ENCODE results near the gene UFSP1. TPM values are rescaled to one million over a fixed set of nuclear protein-coding genes. Genes with fewer than 3 reads are reported as not detected.

UFSP1 gene
- total RNA-seq, 2 donors from 2014 or later = 6.2 to 7.9 TPM

DNA sequence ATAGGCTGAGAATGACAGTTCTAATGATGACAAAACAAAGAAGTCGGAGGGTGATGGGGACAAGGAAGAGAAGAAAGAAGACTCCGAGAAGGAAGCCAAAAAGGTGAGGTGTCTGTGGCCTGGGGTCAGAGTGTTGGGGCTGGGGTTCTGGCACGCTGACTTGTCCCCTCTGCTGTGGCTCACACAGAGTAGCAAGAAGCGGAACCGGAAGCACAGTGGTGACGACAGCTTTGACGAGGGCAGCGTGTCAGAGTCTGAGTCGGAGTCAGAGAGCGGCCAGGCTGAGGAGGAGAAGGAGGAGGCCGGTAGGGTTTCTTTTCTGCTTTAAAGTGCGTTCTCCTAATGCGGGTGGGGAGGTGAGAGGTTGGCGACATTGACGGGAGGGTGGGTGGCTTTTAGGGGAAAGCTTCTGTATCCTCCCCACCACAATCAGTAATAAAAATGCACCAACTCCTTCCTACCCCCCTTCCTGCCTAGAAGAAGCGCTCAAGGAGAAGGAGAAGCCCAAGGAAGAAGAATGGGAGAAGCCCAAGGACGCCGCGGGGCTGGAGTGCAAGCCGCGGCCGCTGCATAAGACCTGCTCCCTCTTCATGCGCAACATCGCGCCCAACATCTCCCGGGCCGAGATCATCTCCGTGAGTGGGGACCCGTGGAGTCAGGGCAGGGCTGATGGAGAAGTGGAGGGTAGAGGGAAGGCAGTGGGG, 4.6 kb downstream of the UFSP1 start:
- no peaks in the 10 kb centered on the region for H3K27me3 ChIP-seq
- TF ChIP-seq, protein P1, sequence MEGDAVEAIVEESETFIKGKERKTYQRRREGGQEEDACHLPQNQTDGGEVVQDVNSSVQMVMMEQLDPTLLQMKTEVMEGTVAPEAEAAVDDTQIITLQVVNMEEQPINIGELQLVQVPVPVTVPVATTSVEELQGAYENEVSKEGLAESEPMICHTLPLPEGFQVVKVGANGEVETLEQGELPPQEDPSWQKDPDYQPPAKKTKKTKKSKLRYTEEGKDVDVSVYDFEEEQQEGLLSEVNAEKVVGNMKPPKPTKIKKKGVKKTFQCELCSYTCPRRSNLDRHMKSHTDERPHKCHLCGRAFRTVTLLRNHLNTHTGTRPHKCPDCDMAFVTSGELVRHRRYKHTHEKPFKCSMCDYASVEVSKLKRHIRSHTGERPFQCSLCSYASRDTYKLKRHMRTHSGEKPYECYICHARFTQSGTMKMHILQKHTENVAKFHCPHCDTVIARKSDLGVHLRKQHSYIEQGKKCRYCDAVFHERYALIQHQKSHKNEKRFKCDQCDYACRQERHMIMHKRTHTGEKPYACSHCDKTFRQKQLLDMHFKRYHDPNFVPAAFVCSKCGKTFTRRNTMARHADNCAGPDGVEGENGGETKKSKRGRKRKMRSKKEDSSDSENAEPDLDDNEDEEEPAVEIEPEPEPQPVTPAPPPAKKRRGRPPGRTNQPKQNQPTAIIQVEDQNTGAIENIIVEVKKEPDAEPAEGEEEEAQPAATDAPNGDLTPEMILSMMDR (IDR thresholded peaks at IDR 0.05) = no peak
- TF ChIP-seq POLR2A (IDR thresholded peaks at IDR 0.05) = no peak
- no peak overlapping the region for H3K4me3 ChIP-seq
- no peak overlapping the region for H3K27ac ChIP-seq
- no peak for DNase-seq
- peaks cover 11 to 43% of the 10 kb centered on the region in 2 donors for H3K36me3 ChIP-seq (replicated peaks in 1 of 2; ENCODE audit: insufficient read depth in 1 of 2, low read depth in 2 of 2)
- no peak for ATAC-seq
- 93 to 94% methylated on average over 29 of the region's 29 CpGs for WGBS, 2 donors
- H3K4me1 ChIP-seq = peaks cover 25% of the 10 kb centered on the region
- intact Hi-C loops (cut with DNase I) = no loop called here
- H3K9me3 ChIP-seq = no peaks in the 10 kb centered on the region

DNA sequence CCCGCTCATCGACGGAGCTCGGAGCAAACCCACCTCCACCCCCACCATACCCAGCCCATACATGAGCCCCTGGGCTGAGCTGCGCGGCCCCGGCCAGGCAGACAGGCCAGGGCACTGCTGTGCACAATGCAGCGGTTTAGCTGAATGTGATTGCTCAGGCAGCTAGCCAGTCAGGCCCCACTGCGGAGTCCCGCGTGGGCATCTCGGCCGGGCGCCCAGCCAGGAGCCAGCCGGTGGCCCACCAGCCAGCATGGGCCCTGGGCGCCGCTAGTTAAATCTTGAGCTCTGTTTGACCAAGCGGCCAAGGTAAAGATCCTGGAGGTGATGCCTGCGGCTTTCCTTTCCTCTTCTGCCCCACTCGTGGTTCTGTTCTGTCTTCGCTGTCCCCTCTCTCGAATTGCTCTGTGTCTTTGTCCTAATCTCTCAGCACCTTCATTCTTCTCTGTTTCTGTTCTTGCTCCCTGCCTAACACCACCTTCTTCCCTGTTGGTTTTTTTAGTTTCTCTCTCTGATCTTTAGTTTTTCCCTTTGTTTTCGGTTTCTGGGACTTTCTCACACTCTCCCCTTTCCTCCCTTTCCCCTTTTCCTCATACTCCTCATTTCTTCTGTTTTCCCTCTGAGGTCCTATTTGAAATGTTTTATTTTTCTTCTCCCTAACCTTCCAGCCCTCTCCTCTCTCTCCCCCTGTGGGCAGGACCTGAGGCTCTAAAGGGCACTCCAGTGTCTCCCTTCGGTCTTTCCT, 6.6 kb downstream of the UFSP1 start:
- 89 to 91% methylated on average over 16 to 19 of the region's 24 CpGs for WGBS, 2 donors
- Histone ChIP-seq H3K27me3 (no peaks in the 10 kb centered on the region), H3K36me3 (replicated peaks in 1 of 2; ENCODE audit: insufficient read depth in 1 of 2, low read depth in 2 of 2) (peaks cover 11 to 41% of the 10 kb centered on the region in 2 donors), H3K4me1 (peaks cover 20% of the 10 kb centered on the region), H3K4me3 (no peak overlapping the region), H3K27ac (no peak overlapping the region), H3K9me3 (no peaks in the 10 kb centered on the region)
- DNase-seq (no peak), ATAC-seq (no peak)
- TF ChIP-seq POLR2A (IDR thresholded peaks at IDR 0.05) = no peak
- TF ChIP-seq, protein P1 (IDR thresholded peaks at IDR 0.05) = no peak
- intact Hi-C loops (cut with DNase I) = no loop called here

DNA sequence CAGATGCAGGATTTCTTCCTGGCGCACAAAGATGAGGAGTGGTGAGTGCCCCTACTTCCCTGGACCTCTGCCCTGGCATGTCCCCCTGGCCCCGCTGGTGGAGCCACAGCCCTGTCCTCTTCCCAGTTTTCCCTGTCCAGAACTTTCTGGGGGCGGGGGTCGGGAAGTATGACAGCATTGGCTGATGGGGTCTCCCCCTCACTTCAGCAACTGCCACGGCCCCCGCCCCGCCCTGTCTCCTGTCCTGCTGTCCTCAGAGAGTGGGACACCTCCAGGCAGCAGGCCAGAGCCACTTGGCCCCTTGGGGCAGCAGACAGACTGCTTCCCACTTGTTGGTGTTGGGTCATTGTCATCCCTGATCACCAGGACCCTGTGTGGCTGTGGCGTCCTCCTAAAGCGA, 7.3 kb downstream of the UFSP1 start:
- ATAC-seq (no peak), DNase-seq (no peak)
- intact Hi-C loops (cut with DNase I) = no loop called here
- no peak overlapping the region for H3K4me3 ChIP-seq
- no peaks in the 10 kb centered on the region for H3K27me3 ChIP-seq
- peaks cover 11 to 41% of the 10 kb centered on the region in 2 donors for H3K36me3 ChIP-seq (replicated peaks in 1 of 2; ENCODE audit: insufficient read depth in 1 of 2, low read depth in 2 of 2)
- no peak overlapping the region for H3K27ac ChIP-seq
- 94% methylated on average over 8 to 9 of the region's 9 CpGs for WGBS, 2 donors
- no peaks in the 10 kb centered on the region for H3K9me3 ChIP-seq
- peaks cover 20% of the 10 kb centered on the region for H3K4me1 ChIP-seq
- TF ChIP-seq, protein P1 (IDR thresholded peaks at IDR 0.05) = no peak
- TF ChIP-seq POLR2A (IDR thresholded peaks at IDR 0.05) = no peak

DNA sequence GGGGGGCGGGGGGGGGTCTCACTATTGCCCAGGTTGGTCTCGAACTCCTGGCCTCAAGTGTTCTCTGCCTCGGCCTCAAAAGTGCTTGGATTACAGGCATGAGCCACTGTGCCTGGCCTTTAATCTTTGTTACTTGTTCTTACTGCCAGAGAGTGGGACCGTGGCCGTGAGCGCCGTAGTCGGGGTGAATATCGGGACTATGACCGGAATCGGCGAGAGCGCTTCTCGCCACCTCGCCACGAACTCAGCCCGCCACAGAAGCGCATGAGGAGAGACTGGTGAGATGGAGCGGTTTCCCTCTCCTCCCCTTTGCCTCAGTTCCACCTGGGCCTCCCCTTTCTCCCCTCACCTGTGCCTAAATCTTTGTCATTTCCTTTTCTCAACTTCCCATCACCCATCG, 8.4 kb downstream of the UFSP1 start:
- ATAC-seq (no peak), DNase-seq (no peak)
- Histone ChIP-seq H3K4me1 (peaks cover 31% of the 10 kb centered on the region), H3K27me3 (no peaks in the 10 kb centered on the region), H3K4me3 (no peak overlapping the region), H3K36me3 (replicated peaks in 1 of 2; ENCODE audit: insufficient read depth in 1 of 2, low read depth in 2 of 2) (peaks cover 5 to 37% of the 10 kb centered on the region in 2 donors), H3K27ac (no peak overlapping the region), H3K9me3 (no peaks in the 10 kb centered on the region)
- 91 to 97% methylated on average over 18 to 20 of the region's 20 CpGs for WGBS, 2 donors
- intact Hi-C loops (cut with DNase I) = no loop called here
- TF ChIP-seq, protein P1 (IDR thresholded peaks at IDR 0.05) = no peak
- TF ChIP-seq POLR2A (IDR thresholded peaks at IDR 0.05) = no peak

Data from body of pancreas (tissue), 4 donors.